Suprapubic skin (tissue), 4 donors: ENCODE data around the gene HLA-DOB. TPM values are rescaled to one million over a fixed set of nuclear protein-coding genes. Genes with fewer than 3 reads are reported as not detected.

Experiments used
- DNase-seq, 2 donors: peaks; one replicate each; pipeline ENCODE4 v3.0.0-alpha.2; 2019; ENCODE audit warnings: low spot score in 2 of 2
- H3K27ac ChIP-seq: fragments of 200-600 bp; sonication (generic); one replicate; pipeline ENCODE4 v1.5.1; 2019
- H3K27me3 ChIP-seq: fragments of 200-600 bp; sonication (generic); one replicate; pipeline ENCODE4 v1.5.1; 2019
- H3K36me3 ChIP-seq: fragments of 200-600 bp; sonication (generic); one replicate; pipeline ENCODE4 v1.5.1; 2019
- H3K4me1 ChIP-seq: fragments of 200-600 bp; sonication (generic); one replicate; pipeline ENCODE4 v1.5.1; 2019
- H3K4me3 ChIP-seq: fragments of 200-600 bp; sonication (generic); one replicate; pipeline ENCODE4 v1.5.1; 2019; ENCODE audit warnings: mild to moderate bottlenecking
- H3K9me3 ChIP-seq: fragments of 200-600 bp; sonication (generic); one replicate; pipeline ENCODE4 v1.5.1; 2019
- EP300 ChIP-seq: sonication (generic); formaldehyde crosslinking; IDR thresholded peaks from one replicate; pipeline ENCODE4 v1.6.1; 2017; ENCODE audit warnings: antibody characterized with exemption
- POLR2A ChIP-seq, 2 donors: fragments of 450-650 bp; IDR thresholded peaks; one replicate each; pipeline ENCODE4 v1.6.1; 2017; ENCODE audit warnings: antibody characterized with exemption in 2 of 2, mild to moderate bottlenecking in 2 of 2, moderate library complexity in 2 of 2
- POLR2AphosphoS5 ChIP-seq, 3 donors: sonication (generic); formaldehyde crosslinking; IDR thresholded peaks; one replicate each; pipeline ENCODE4 v1.6.1; 2017; ENCODE audit warnings: antibody characterized with exemption in 3 of 3
- WGBS: methylation state at CpG from one replicate; pipeline ENCODE4 v1.1.5; 2018; 5-methylcytosine and 5-hydroxymethylcytosine counted together
- total RNA-seq, 4 donors: library from RNA; depleted of rRNA; stranded (reverse); fragments of >200 nt; gene quantifications; one replicate each; pipeline ENCODE4 v1.1.0, GENCODE V29; 2016
- TF ChIP-seq, protein P1 (sequence below), 2 donors: fragments of 200-600 bp in 1 of 2; fragments of 450-650 bp in 1 of 2; sonication (generic) in 1 of 2; IDR thresholded peaks; one replicate each; pipeline ENCODE4 v1.5.1; 2016 to 2019; ENCODE audit warnings: antibody characterized with exemption in 2 of 2, mild to moderate bottlenecking in 1 of 2, moderate library complexity in 1 of 2

Gene HLA-DOB
- total RNA-seq, 4 donors from 2014 or later, result 1.6 to 5.1 (median 2.7) TPM

DNA sequence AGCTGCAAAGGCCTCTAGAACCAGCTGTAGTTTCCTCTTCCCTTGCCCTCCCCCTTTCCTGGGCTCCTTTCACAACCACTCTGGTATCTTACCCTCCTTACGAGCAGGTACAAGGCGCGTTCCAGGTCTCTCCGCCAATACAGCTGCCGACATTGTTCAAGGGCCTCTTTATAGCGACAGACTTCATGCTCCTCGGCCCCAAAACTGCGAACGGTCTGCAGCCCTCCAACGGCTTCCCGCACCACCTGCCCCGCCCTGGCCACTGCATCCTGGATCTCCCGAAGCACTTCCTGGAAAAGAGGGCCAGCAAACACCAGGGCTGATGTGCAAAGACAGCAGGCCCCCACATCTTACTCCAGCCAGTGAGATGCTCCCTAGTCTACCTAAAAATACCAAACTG, 15.7 kb upstream of the HLA-DOB start:
- WGBS, result 82% methylated on average over 13 of the region's 13 CpGs
- H3K4me3 ChIP-seq, result no peak overlapping the region
- peaks cover 52% of the 10 kb centered on the region for H3K36me3 ChIP-seq
- no peaks in the 10 kb centered on the region for H3K9me3 ChIP-seq
- no peak overlapping the region for H3K27ac ChIP-seq
- TF ChIP-seq EP300, result no peak
- no peak for TF ChIP-seq POLR2AphosphoS5 (IDR thresholded peaks at IDR 0.05)
- TF ChIP-seq, protein P1, sequence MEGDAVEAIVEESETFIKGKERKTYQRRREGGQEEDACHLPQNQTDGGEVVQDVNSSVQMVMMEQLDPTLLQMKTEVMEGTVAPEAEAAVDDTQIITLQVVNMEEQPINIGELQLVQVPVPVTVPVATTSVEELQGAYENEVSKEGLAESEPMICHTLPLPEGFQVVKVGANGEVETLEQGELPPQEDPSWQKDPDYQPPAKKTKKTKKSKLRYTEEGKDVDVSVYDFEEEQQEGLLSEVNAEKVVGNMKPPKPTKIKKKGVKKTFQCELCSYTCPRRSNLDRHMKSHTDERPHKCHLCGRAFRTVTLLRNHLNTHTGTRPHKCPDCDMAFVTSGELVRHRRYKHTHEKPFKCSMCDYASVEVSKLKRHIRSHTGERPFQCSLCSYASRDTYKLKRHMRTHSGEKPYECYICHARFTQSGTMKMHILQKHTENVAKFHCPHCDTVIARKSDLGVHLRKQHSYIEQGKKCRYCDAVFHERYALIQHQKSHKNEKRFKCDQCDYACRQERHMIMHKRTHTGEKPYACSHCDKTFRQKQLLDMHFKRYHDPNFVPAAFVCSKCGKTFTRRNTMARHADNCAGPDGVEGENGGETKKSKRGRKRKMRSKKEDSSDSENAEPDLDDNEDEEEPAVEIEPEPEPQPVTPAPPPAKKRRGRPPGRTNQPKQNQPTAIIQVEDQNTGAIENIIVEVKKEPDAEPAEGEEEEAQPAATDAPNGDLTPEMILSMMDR (IDR thresholded peaks at IDR 0.05), result no peak
- DNase-seq, result no peak
- no peaks in the 10 kb centered on the region for H3K27me3 ChIP-seq
- H3K4me1 ChIP-seq, result peaks cover 8% of the 10 kb centered on the region

DNA sequence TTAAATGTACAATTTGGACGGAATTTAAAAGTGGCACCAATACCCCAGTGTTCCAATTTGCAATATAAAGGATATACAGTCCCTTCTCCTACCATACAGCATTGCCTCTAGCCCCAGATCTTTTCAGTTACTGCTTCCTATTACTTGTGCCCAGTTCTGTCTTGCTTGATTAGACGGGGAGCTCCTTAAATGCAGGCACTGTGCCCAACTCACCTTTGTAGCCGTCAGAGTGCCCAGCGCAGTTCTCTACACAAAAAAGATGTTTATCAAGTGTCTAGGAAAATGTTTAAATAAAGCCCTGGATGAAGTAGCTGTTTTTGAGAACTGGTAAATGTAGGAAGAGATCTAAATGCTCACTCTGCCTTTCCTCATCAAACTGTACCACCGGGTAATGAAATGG, 14.1 kb upstream of the HLA-DOB start:
- Histone ChIP-seq H3K9me3 (no peaks in the 10 kb centered on the region), H3K4me3 (no peak overlapping the region), H3K27ac (no peak overlapping the region), H3K27me3 (no peaks in the 10 kb centered on the region), H3K36me3 (peaks cover 52% of the 10 kb centered on the region), H3K4me1 (peaks cover 11% of the 10 kb centered on the region)
- 88% methylated on average over 5 of the region's 5 CpGs for WGBS
- no peak for DNase-seq
- TF ChIP-seq EP300 (no peak), POLR2AphosphoS5 (IDR thresholded peaks at IDR 0.05) (no peak), POLR2A (IDR thresholded peaks at IDR 0.05) (no peak)
- TF ChIP-seq, protein P1 (IDR thresholded peaks at IDR 0.05), result no peak

GRCh38 chr6:32830017-32830416, 13.2 kb upstream of the HLA-DOB start:
- 96% methylated on average over 5 of the region's 5 CpGs for WGBS
- Histone ChIP-seq H3K9me3 (no peaks in the 10 kb centered on the region), H3K27ac (no peak overlapping the region), H3K36me3 (peaks cover 47% of the 10 kb centered on the region), H3K4me3 (no peak overlapping the region), H3K4me1 (peaks cover 13% of the 10 kb centered on the region), H3K27me3 (no peaks in the 10 kb centered on the region)
- no peak for DNase-seq
- no peak for TF ChIP-seq POLR2A (IDR thresholded peaks at IDR 0.05)
- TF ChIP-seq POLR2AphosphoS5 (IDR thresholded peaks at IDR 0.05), result no peak
- no peak for TF ChIP-seq EP300
- TF ChIP-seq, protein P1 (IDR thresholded peaks at IDR 0.05), result no peak

DNA sequence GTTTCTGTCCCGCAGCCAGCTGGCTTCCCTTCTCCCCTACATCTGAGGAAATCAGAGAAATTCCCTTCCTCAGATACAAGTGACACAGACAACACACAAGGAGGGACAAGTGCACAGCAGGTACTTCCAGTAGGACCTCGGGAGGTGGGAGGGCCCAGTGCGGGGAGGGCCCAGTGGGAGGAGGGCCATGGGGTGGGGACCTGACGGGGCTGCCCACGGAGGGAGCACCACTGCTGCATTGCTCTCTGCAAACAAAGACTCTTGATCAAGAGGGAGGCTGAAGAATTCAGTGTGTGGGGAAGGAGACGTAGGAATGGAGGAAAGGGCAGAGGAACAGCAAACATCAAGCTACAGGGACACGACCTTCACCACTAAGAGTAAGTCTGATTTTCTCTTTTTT, 12.7 kb upstream of the HLA-DOB start:
- Histone ChIP-seq H3K9me3 (no peaks in the 10 kb centered on the region), H3K4me3 (no peak overlapping the region), H3K27me3 (no peaks in the 10 kb centered on the region), H3K4me1 (peaks cover 13% of the 10 kb centered on the region), H3K36me3 (peaks cover 41% of the 10 kb centered on the region), H3K27ac (no peak overlapping the region)
- TF ChIP-seq, protein P1 (IDR thresholded peaks at IDR 0.05), result no peak
- TF ChIP-seq POLR2AphosphoS5 (IDR thresholded peaks at IDR 0.05) (no peak), POLR2A (IDR thresholded peaks at IDR 0.05) (no peak), EP300 (no peak)
- no peak for DNase-seq
- 71% methylated on average over 7 of the region's 7 CpGs for WGBS

DNA sequence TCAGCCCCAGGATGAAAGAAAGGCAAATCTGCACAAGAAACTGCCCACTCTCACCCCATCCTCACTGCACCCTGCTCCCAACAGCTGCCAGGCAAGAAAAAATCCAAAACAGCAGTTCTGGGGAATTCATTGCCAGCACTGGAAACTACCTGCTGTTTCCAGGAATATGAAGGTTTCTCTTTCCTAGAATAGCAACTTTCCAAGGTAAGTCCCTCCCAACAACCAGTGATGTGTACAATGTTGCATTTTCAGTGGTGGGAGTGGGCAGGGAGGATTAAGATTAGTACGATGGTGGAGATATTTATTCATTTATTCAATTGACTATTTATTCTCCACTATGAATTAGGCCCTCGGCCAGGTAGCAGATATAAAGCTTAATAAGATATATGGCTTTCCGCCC, 10.2 kb upstream of the HLA-DOB start:
- Histone ChIP-seq H3K4me3 (no peak overlapping the region), H3K9me3 (no peaks in the 10 kb centered on the region), H3K27me3 (no peaks in the 10 kb centered on the region), H3K27ac (no peak overlapping the region), H3K4me1 (peaks cover 13% of the 10 kb centered on the region), H3K36me3 (peaks cover 30% of the 10 kb centered on the region)
- 52% methylated on average over 3 of the region's 3 CpGs for whole genome bisulfite sequencing
- DNase-seq, result no peak
- TF ChIP-seq EP300, result no peak

- H3K36me3 ChIP-seq, result peaks cover 25% of the 10 kb centered on the region
- no peak for TF ChIP-seq POLR2AphosphoS5 (IDR thresholded peaks at IDR 0.05)
- no peak for TF ChIP-seq POLR2A (IDR thresholded peaks at IDR 0.05)
- TF ChIP-seq, protein P1 (IDR thresholded peaks at IDR 0.05), result peak in 1 of 2 donors; percentile 4
- TF ChIP-seq EP300, result no peak
- H3K9me3 ChIP-seq, result no peaks in the 10 kb centered on the region
- WGBS, result 29% methylated on average over 2 of the region's 2 CpGs
- H3K4me1 ChIP-seq, result peaks cover 13% of the 10 kb centered on the region
- no peak overlapping the region for H3K4me3 ChIP-seq
- H3K27me3 ChIP-seq, result no peaks in the 10 kb centered on the region
- no peak overlapping the region for H3K27ac ChIP-seq
- DNase-seq, result no peak
Measured at GRCh38 chr6:32825966-32826365, 9.2 kb upstream of the HLA-DOB start.
